Ascending aorta (tissue), 2 donors: ENCODE results near the gene ALDOA. TPM values are rescaled to one million over a fixed set of nuclear protein-coding genes. Genes with fewer than 3 reads are reported as not detected.

Experiments
- DNase-seq, 2 donors: peaks; one replicate each; pipeline ENCODE4 v3.0.0-alpha.2; 2019; ENCODE audit warnings: low spot score in 2 of 2
- H3K27ac ChIP-seq, 2 donors: fragments of 200-600 bp; sonication (generic); one replicate each; pipeline ENCODE4 v1.5.1; 2016 to 2017; ENCODE audit warnings: mild to moderate bottlenecking in 1 of 2
- H3K27me3 ChIP-seq: fragments of 200-600 bp; sonication (generic); one replicate; pipeline ENCODE4 v1.5.1; 2017
- H3K36me3 ChIP-seq, 2 donors: fragments of 200-600 bp; sonication (generic); one replicate each; pipeline ENCODE4 v1.5.1; 2016
- H3K4me1 ChIP-seq, 2 donors: fragments of 200-600 bp; sonication (generic); one replicate each; pipeline ENCODE4 v1.5.1; 2016 to 2017; ENCODE audit warnings: mild to moderate bottlenecking in 1 of 2
- H3K4me3 ChIP-seq, 2 donors: fragments of 200-600 bp; sonication (generic); one replicate each; pipeline ENCODE4 v1.5.1; 2016 to 2017; ENCODE audit warnings: mild to moderate bottlenecking in 1 of 2
- H3K9me3 ChIP-seq, 2 donors: fragments of 200-600 bp; sonication (generic); one replicate each; pipeline ENCODE4 v1.5.1; 2016
- intact Hi-C: fragments of 100-400 bp; cut with DNase I; formaldehyde crosslinking; loops from one replicate; pipeline ENCODE4 v1.15.1; 2023
- total RNA-seq: library from RNA; depleted of rRNA; stranded (reverse); fragments of >200 nt; gene quantifications from one replicate; pipeline ENCODE4 v1.1.0, GENCODE V29; 2016
- TF ChIP-seq, protein P1 (sequence below), 3 experiments: fragments of 200-600 bp in 2 of 3; fragments of 450-650 bp in 1 of 3; sonication (generic) in 2 of 3; IDR thresholded peaks; one replicate each; pipeline ENCODE4 v1.5.1; 2016 to 2019; ENCODE audit warnings: antibody characterized with exemption in 3 of 3, mild to moderate bottlenecking in 1 of 3, moderate library complexity in 1 of 3

Gene ALDOA
- total RNA-seq, 1 donor from 2014 or later, result 1,202 TPM

DNA sequence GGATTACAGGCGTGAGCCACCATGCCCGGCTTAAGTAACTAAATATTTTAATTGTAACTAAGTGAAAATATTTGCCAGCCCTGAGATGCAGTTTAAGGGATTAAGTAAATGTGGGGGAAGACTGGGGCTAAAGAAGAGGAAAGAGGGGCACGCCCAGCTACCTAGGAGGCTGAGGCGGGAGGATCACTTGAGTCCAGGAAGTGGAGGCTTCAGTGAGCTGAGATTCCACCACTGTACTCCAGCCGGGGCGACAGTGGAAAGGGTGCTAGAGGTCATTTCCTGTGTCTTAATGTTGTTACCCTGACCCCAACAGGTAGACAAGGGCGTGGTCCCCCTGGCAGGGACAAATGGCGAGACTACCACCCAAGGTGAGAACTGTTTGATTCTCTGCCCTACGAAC, 2.8 kb downstream of the ALDOA start:
- H3K9me3 ChIP-seq, result no peaks in the 10 kb centered on the region
- no peaks in the 10 kb centered on the region for H3K27me3 ChIP-seq
- intact Hi-C loops, result loop anchor here (5.0 to 10.0 kb wide), 3 partner anchors 246 to 586 kb away; partner anchors contain the start of genes FBRS, MAZ, MVP and PRR14
- peak overlapping the region; percentile 42 to 48 for H3K27ac ChIP-seq
- peaks cover 55 to 60% of the 10 kb centered on the region in 2 donors for H3K36me3 ChIP-seq
- peaks cover 19 to 44% of the 10 kb centered on the region in 2 donors for H3K4me1 ChIP-seq
- TF ChIP-seq, protein P1, sequence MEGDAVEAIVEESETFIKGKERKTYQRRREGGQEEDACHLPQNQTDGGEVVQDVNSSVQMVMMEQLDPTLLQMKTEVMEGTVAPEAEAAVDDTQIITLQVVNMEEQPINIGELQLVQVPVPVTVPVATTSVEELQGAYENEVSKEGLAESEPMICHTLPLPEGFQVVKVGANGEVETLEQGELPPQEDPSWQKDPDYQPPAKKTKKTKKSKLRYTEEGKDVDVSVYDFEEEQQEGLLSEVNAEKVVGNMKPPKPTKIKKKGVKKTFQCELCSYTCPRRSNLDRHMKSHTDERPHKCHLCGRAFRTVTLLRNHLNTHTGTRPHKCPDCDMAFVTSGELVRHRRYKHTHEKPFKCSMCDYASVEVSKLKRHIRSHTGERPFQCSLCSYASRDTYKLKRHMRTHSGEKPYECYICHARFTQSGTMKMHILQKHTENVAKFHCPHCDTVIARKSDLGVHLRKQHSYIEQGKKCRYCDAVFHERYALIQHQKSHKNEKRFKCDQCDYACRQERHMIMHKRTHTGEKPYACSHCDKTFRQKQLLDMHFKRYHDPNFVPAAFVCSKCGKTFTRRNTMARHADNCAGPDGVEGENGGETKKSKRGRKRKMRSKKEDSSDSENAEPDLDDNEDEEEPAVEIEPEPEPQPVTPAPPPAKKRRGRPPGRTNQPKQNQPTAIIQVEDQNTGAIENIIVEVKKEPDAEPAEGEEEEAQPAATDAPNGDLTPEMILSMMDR (IDR thresholded peaks at IDR 0.05), result no peak
- DNase-seq, result no peak
- H3K4me3 ChIP-seq, result peak overlapping the region in 1 of 2 donors; percentile 92

DNA sequence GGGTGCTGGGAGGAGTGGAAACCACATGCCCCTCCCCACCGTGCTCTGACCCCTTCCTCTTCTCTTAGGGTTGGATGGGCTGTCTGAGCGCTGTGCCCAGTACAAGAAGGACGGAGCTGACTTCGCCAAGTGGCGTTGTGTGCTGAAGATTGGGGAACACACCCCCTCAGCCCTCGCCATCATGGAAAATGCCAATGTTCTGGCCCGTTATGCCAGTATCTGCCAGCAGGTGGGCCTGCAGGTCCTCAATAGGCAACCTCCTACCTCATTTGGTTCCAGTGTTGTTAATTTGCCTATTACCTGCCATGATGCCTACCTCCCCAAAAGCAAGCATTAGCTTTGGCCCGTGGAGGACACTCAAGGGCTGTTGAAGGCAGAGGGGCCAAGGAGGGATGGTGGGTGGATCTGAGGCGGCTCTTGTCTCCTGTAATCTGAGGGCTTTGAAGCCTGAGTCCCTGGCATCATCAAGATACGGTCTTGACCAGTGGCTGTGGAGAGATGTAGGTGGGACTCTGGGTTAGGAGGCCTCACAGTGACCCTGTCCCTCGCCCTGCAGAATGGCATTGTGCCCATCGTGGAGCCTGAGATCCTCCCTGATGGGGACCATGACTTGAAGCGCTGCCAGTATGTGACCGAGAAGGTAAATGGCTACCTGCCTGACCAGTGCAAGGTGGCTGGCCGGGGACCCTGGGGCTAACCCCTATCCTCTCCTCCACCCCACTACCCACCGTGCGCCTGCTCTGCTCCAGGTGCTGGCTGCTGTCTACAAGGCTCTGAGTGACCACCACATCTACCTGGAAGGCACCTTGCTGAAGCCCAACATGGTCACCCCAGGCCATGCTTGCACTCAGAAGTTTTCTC, 3.4 kb downstream of the ALDOA start:
- Histone ChIP-seq H3K4me1 (peaks cover 18 to 38% of the 10 kb centered on the region in 2 donors), H3K9me3 (no peaks in the 10 kb centered on the region), H3K27ac (peak overlapping the region; percentile 42 to 48), H3K36me3 (peaks cover 55 to 63% of the 10 kb centered on the region in 2 donors), H3K27me3 (no peaks in the 10 kb centered on the region), H3K4me3 (peak overlapping the region in 1 of 2 donors; percentile 92)
- TF ChIP-seq, protein P1 (IDR thresholded peaks at IDR 0.05), result peak in 2 of 3 experiments; percentile 12 to 16
- no peak for DNase-seq
- intact Hi-C loops, result loop anchor here (5.0 to 10.0 kb wide), 3 partner anchors 247 to 586 kb away; partner anchors contain the start of genes FBRS, MAZ, MVP and PRR14

GRCh38 chr16:30069611-30070462, 4.3 kb downstream of the ALDOA start:
- Histone ChIP-seq H3K27me3 (no peaks in the 10 kb centered on the region), H3K36me3 (peaks cover 55 to 63% of the 10 kb centered on the region in 2 donors), H3K4me1 (peaks cover 18 to 38% of the 10 kb centered on the region in 2 donors), H3K9me3 (no peaks in the 10 kb centered on the region), H3K27ac (peak overlapping the region; percentile 14 to 31), H3K4me3 (peak overlapping the region in 1 of 2 donors; percentile 7)
- no peak for DNase-seq
- TF ChIP-seq, protein P1 (IDR thresholded peaks at IDR 0.05), result no peak
- intact Hi-C loops, result loop anchor here (5.0 to 10.0 kb wide), 3 partner anchors 248 to 585 kb away; partner anchors contain the start of genes FBRS, MAZ, MVP and PRR14

- intact Hi-C loops, result no loop called here
- no peak for DNase-seq
- Histone ChIP-seq H3K27me3 (no peaks in the 10 kb centered on the region), H3K36me3 (peaks cover 55 to 63% of the 10 kb centered on the region in 2 donors), H3K27ac (peak overlapping the region in 1 of 2 donors; percentile 14), H3K4me3 (peak overlapping the region in 1 of 2 donors; percentile 7), H3K9me3 (no peaks in the 10 kb centered on the region), H3K4me1 (peaks cover 18 to 43% of the 10 kb centered on the region in 2 donors)
- TF ChIP-seq, protein P1 (IDR thresholded peaks at IDR 0.05), result no peak
Measured at GRCh38 chr16:30070490-30070889, 4.9 kb downstream of the ALDOA start.
